Testis (tissue), 2 donors: ENCODE results near the gene PLA2G3.

Experiments used
- POLR2A ChIP-seq: fragments of 450-650 bp; IDR thresholded peaks from one replicate; pipeline ENCODE4 v1.6.1; 2017; ENCODE audit warnings: antibody characterized with exemption, mild to moderate bottlenecking, moderate library complexity
- TF ChIP-seq, protein P1 (sequence below), 3 experiments: fragments of 450-650 bp in 2 of 3; fragments of 200-600 bp in 1 of 3; sonication (generic) in 1 of 3; IDR thresholded peaks; one replicate each; pipeline ENCODE4 v1.5.1; 2016 to 2019; ENCODE audit warnings: antibody characterized with exemption in 3 of 3, mild to moderate bottlenecking in 2 of 3, moderate library complexity in 1 of 3

DNA sequence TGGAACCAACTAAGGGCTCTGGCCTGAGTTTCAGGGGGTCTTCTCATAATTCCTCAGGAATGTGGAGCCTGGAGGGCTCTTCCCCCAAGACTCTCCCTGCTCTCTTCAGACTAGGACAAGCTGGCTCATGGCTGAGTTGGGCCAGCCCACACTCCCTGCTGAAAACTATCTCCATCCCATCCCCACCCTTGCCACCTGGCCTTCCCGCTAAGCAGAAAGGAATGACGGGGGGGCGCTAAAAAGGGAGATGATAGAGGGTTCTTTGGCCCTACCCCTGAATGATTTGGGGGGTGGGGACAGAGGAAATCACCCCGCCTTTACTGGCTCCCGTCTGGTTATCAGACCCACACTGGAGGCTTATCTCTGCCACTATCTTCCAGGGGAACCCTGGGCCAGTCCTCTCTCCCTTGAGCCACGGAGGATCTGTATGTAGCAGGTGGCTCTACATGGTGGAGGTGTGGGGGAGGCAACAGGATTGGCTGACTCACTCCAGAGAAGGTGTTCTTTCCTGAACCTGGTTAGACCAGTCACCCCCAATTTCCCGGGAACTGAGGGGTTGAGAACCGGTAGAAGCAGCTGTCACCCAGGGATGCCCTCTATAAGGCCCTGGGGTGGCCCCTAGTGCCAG, 53.5 kb downstream of the PLA2G3 start:
- TF ChIP-seq, protein P1, sequence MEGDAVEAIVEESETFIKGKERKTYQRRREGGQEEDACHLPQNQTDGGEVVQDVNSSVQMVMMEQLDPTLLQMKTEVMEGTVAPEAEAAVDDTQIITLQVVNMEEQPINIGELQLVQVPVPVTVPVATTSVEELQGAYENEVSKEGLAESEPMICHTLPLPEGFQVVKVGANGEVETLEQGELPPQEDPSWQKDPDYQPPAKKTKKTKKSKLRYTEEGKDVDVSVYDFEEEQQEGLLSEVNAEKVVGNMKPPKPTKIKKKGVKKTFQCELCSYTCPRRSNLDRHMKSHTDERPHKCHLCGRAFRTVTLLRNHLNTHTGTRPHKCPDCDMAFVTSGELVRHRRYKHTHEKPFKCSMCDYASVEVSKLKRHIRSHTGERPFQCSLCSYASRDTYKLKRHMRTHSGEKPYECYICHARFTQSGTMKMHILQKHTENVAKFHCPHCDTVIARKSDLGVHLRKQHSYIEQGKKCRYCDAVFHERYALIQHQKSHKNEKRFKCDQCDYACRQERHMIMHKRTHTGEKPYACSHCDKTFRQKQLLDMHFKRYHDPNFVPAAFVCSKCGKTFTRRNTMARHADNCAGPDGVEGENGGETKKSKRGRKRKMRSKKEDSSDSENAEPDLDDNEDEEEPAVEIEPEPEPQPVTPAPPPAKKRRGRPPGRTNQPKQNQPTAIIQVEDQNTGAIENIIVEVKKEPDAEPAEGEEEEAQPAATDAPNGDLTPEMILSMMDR (IDR thresholded peaks at IDR 0.05): no peak
- TF ChIP-seq POLR2A: no peak
